Left ventricle myocardium inferior (tissue), 1 donor: ENCODE data around the gene MINDY3. TPM values are rescaled to one million over a fixed set of nuclear protein-coding genes. Genes with fewer than 3 reads are reported as not detected.

Experiments
- DNase-seq: peaks from one replicate; pipeline ENCODE4 v3.0.0-alpha.2; 2020
- H3K27ac ChIP-seq: fragments of 200-600 bp; replicated peaks from 2 replicates; pipeline ENCODE4 v1.8.0; 2021
- H3K27me3 ChIP-seq: fragments of 200-600 bp; 2 replicates; pipeline ENCODE4 v1.8.0; 2021; ENCODE audit warnings: low read depth
- H3K36me3 ChIP-seq: fragments of 200-600 bp; 2 replicates; pipeline ENCODE4 v1.8.0; 2021
- H3K4me1 ChIP-seq: fragments of 200-600 bp; 2 replicates; pipeline ENCODE4 v1.8.0; 2021
- H3K4me3 ChIP-seq: fragments of 200-600 bp; 2 replicates; pipeline ENCODE4 v1.8.0; 2021; ENCODE audit warnings: mild to moderate bottlenecking, moderate library complexity
- H3K9me3 ChIP-seq: fragments of 200-600 bp; replicated peaks from 2 replicates; pipeline ENCODE4 v1.8.0; 2021
- CTCF ChIP-seq: fragments of 200-600 bp; IDR thresholded peaks from 2 replicates; pipeline ENCODE4 v1.8.0; 2021; ENCODE audit warnings: antibody characterized with exemption, mild to moderate bottlenecking, borderline replicate concordance
- intact Hi-C: fragments of 100-400 bp; cut with micrococcal nuclease; formaldehyde crosslinking; loops from one replicate; pipeline ENCODE4 v1.11.0; 2022
- total RNA-seq: library from RNA; stranded (reverse); fragmentation: NEBNext Ultra II Directional; extraction: Animal tissue kit (Norgen Biotek cat#: 25700); gene quantifications from one replicate; pipeline ENCODE4 v1.2.1, GENCODE V29; 2021
- donor health status: DM: no; HTN: yes; CAD: no; lungs with severe emphysema.

MINDY3 gene
- total RNA-seq, 1 donor from 2014 or later: 22.5 TPM

- Histone ChIP-seq H3K36me3 (peaks cover 70% of the 10 kb centered on the region), H3K27me3 (no peaks in the 10 kb centered on the region), H3K4me1 (peaks cover 13% of the 10 kb centered on the region), H3K4me3 (no peak overlapping the region), H3K9me3 (no peaks in the 10 kb centered on the region), H3K27ac (no peak overlapping the region)
- no peak for TF ChIP-seq CTCF
- intact Hi-C loops: no loop called here
- DNase-seq: no peak
Measured at GRCh38 chr10:15784662-15785300, 75.5 kb downstream of the MINDY3 start.

DNA sequence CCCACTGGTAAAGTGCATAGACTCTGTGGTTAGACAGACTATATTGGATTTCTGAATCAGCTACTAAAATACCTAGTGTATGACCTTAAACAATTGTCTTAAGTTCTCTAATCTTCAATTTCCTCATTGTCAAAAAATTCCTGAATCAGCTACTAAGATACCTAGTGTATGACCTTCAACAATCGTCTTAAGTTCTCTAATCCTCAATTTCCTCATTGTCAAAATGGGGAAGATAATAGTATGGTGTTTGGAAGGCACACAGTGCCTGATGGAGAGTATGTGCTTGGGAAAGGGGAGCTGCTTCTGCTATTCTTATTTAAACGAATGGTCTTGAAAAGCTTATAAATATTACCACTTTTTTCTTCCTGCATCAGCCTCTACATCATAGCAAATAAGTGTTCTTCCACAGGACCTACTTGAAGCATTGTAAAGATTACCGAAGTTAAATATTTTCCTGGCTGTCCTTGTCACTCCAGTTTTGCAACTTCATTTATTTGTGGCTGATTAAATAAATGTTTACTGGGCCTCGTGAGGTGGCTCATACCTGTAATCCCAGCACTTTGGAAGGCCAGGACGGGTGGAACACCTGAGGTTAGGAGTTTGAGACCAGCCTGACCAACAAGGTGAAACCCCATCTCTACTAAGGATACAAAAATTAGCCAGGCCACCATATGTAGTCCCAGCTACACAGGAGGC is 76.2 kb downstream of the MINDY3 start:
- TF ChIP-seq CTCF: no peak
- H3K36me3 ChIP-seq: peaks cover 76% of the 10 kb centered on the region
- H3K4me3 ChIP-seq: no peak overlapping the region
- H3K4me1 ChIP-seq: peaks cover 13% of the 10 kb centered on the region
- H3K27ac ChIP-seq: no peak overlapping the region
- DNase-seq: no peak
- intact Hi-C loops: no loop called here
- no peaks in the 10 kb centered on the region for H3K27me3 ChIP-seq
- no peaks in the 10 kb centered on the region for H3K9me3 ChIP-seq

DNA sequence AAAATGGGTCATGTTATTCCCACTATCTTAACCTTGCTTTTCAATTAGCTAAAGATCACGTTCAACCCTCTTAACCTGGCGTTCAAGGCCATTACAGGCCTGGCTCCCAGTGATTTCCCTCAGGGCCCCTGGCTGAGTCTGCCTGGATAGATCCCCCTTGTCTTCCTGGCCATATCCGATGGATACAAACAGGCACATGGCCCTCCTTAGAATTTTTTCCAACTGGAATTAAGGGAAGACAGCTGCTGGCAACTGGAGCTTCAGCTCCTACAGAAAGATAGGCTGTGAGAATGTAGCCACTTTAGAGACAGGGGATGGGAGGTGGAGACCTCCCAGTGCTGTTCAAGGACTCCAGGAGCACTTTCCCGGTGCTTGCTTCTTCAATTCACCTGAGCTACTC is 77.5 kb downstream of the MINDY3 start:
- H3K4me1 ChIP-seq: peaks cover 13% of the 10 kb centered on the region
- no peak overlapping the region for H3K27ac ChIP-seq
- no peak for DNase-seq
- H3K36me3 ChIP-seq: peaks cover 83% of the 10 kb centered on the region
- intact Hi-C loops: no loop called here
- H3K9me3 ChIP-seq: no peaks in the 10 kb centered on the region
- H3K27me3 ChIP-seq: no peaks in the 10 kb centered on the region
- H3K4me3 ChIP-seq: no peak overlapping the region
- TF ChIP-seq CTCF: no peak

DNA sequence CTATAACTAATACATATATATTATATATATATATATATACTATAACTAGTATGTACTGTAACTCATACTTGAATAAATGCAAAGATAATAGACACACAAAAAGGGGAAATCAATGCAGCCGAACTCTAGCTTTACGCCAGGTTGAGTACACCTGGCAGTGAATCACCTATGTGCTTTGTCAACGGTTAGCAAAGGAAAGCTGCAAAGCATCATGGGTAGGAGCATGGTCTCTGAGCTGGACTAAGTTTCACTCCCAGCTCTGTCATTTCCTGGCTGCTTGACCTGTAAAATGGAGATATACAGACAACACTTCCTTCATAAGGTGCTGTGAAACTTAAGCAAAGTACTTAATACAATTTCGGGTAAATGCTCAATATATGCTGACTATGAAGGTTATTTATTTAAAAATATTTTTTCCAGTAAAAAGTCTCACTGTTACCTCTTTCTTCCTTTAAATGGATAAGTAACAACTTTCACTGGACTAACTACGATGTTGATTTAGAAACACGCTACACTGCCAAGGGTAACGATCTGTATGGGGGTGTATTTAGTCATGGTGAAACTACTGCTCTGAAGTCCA is 78.8 kb downstream of the MINDY3 start:
- intact Hi-C loops: no loop called here
- H3K9me3 ChIP-seq: peaks cover 7% of the 10 kb centered on the region
- no peak overlapping the region for H3K27ac ChIP-seq
- no peaks in the 10 kb centered on the region for H3K27me3 ChIP-seq
- no peak for DNase-seq
- peaks cover 83% of the 10 kb centered on the region for H3K36me3 ChIP-seq
- TF ChIP-seq CTCF: no peak
- H3K4me1 ChIP-seq: peaks cover 13% of the 10 kb centered on the region
- H3K4me3 ChIP-seq: no peak overlapping the region

DNA sequence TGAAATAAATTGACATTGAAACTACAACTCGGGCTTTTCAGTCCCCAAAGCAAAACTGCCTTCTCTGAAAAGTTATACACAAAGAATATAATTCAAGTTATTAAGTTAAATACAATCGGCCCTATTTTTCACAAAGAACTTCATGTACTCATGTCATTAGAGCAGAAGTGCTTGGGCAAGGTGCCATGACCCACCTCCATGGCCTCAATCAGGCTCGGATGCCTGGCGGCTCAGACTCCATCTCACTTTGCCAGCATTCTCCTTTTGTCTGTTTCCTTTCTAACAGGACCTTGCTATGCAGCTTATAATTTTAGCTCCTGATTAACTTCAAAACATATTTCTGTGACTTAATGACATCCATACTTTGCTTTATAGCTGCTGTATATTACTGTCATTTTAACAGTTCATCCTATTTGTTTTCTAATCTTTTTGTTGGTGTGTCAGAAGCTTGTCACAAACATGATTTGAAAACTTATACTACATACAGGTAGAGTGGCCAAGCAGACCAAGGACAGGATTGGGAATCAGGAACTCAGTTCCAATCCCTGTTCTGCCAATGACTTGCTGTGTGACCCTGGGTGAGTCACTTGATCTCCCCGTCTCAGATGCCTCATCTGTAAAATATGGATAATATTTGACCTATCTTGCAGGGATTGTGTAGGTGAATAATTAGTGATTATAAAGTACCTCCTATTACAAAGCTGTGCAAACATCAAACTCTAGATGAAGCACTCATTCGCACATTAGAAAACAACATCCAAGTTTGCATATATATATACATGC is 79.8 kb downstream of the MINDY3 start:
- Histone ChIP-seq H3K4me1 (peaks cover 13% of the 10 kb centered on the region), H3K27ac (peak overlapping the region; percentile 37), H3K27me3 (no peaks in the 10 kb centered on the region), H3K4me3 (no peak overlapping the region), H3K9me3 (peaks cover 10% of the 10 kb centered on the region), H3K36me3 (peaks cover 80% of the 10 kb centered on the region)
- no peak for TF ChIP-seq CTCF
- intact Hi-C loops: no loop called here
- peak; percentile 68 for DNase-seq
